OCI-LY1 (cell line): ENCODE measurements around the gene MON2.

Experiments used
- EZH2 ChIP-seq: fragments of 200-600 bp; sonication (generic), shearing (Covaris generic); IDR thresholded peaks from 2 replicates; pipeline ENCODE4 v1.8.0; 2017; ENCODE audit warnings: borderline replicate concordance, mixed run types, mild to moderate bottlenecking, antibody characterized with exemption, low read length, moderate library complexity, mixed read lengths
- TF ChIP-seq, protein P1 (sequence below): fragments of 200-600 bp; sonication (generic), shearing (Covaris generic); IDR thresholded peaks from 2 replicates; pipeline ENCODE4 v1.5.1; 2017; ENCODE audit warnings: mild to moderate bottlenecking, antibody characterized with exemption, low read length, moderate library complexity, mixed read lengths

DNA sequence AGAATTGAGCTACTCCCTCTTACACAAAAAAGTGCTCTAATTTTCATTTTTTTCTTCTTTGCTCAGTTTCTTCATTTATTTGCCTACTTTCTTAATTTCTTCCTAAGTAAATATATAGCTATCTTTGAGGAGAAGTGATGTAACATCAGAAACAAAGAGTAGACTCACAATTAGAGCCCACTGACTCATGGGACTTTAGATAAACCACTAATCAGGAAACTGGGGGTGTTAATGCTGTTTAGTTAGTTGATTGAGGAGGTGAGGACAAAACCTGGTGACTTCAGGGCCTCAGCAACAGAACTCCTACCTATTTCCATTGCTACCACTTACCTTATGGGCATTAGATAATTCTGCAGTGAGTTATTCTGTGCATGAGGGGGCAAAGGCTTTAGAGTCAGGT lies 151.7 kb downstream of the MON2 start:
- no peak for TF ChIP-seq EZH2
- TF ChIP-seq, protein P1, sequence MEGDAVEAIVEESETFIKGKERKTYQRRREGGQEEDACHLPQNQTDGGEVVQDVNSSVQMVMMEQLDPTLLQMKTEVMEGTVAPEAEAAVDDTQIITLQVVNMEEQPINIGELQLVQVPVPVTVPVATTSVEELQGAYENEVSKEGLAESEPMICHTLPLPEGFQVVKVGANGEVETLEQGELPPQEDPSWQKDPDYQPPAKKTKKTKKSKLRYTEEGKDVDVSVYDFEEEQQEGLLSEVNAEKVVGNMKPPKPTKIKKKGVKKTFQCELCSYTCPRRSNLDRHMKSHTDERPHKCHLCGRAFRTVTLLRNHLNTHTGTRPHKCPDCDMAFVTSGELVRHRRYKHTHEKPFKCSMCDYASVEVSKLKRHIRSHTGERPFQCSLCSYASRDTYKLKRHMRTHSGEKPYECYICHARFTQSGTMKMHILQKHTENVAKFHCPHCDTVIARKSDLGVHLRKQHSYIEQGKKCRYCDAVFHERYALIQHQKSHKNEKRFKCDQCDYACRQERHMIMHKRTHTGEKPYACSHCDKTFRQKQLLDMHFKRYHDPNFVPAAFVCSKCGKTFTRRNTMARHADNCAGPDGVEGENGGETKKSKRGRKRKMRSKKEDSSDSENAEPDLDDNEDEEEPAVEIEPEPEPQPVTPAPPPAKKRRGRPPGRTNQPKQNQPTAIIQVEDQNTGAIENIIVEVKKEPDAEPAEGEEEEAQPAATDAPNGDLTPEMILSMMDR: no peak
